ENCODE measurements around the gene TXNDC11. TPM values are rescaled to one million over a fixed set of nuclear protein-coding genes. Genes with fewer than 3 reads are reported as not detected.

Gene TXNDC11
- polyA plus RNA-seq, 1 experiment: 35.8 TPM

- CTCF ChIA-PET: interaction anchor here (0.6 kb wide), 1 partner anchor 284 kb away, joined by 4 read pairs; no protein-coding TSS in a partner anchor
- no peak for DNase-seq (ENCODE audit: low read depth, low spot score)
- H3K4me3 ChIP-seq (ENCODE audit: low read depth, low read length): no peak overlapping the region
- peak overlapping the region; percentile 85 for H3K27ac ChIP-seq (ENCODE audit: low read depth, low read length)
- POLR2A ChIA-PET: interaction anchor here (1.0 kb wide), 1 partner anchor 114 kb away, joined by 4 read pairs; no protein-coding TSS in a partner anchor
- no peaks in the 10 kb centered on the region for H3K27me3 ChIP-seq (ENCODE audit: control insufficient read depth, insufficient read depth, low read length)
- TF ChIP-seq CTCF (IDR thresholded peaks at IDR 0.05; ENCODE audit: low read depth, low read length): no peak
- no peaks in the 10 kb centered on the region for H3K9me3 ChIP-seq (ENCODE audit: control insufficient read depth, insufficient read depth, low read length)
Observed at GRCh38 chr16:11683145-11683544, 59.5 kb downstream of the TXNDC11 start.

GRCh38 chr16:11682655-11683096 is 60.0 kb downstream of the TXNDC11 start:
- TF ChIP-seq CTCF (IDR thresholded peaks at IDR 0.05; ENCODE audit: low read depth, low read length): no peak
- peak; percentile 83 for DNase-seq (ENCODE audit: low read depth, low spot score)
- H3K9me3 ChIP-seq (ENCODE audit: control insufficient read depth, insufficient read depth, low read length): no peaks in the 10 kb centered on the region
- H3K27me3 ChIP-seq (ENCODE audit: control insufficient read depth, insufficient read depth, low read length): no peaks in the 10 kb centered on the region
- ChIA-PET CTCF (interaction anchor here (0.6 to 1.0 kb wide), 2 partner anchors 32 to 283 kb away, joined by 3 to 4 read pairs; no protein-coding TSS in a partner anchor), POLR2A (interaction anchor here (1.0 kb wide), 1 partner anchor 115 kb away, joined by 4 read pairs; no protein-coding TSS in a partner anchor)
- no peak overlapping the region for H3K4me3 ChIP-seq (ENCODE audit: low read depth, low read length)
- peak overlapping the region; percentile 85 for H3K27ac ChIP-seq (ENCODE audit: low read depth, low read length)

- H3K9me3 ChIP-seq (ENCODE audit: control insufficient read depth, insufficient read depth, low read length): no peaks in the 10 kb centered on the region
- ChIA-PET CTCF (interaction anchor here (1.0 kb wide), 1 partner anchor 32 kb away, joined by 3 read pairs; no protein-coding TSS in a partner anchor), POLR2A (no interaction called here)
- H3K4me3 ChIP-seq (ENCODE audit: low read depth, low read length): no peak overlapping the region
- peak overlapping the region; percentile 83 for H3K27ac ChIP-seq (ENCODE audit: low read depth, low read length)
- no peak for TF ChIP-seq CTCF (IDR thresholded peaks at IDR 0.05; ENCODE audit: low read depth, low read length)
- H3K27me3 ChIP-seq (ENCODE audit: control insufficient read depth, insufficient read depth, low read length): no peaks in the 10 kb centered on the region
- no peak for DNase-seq (ENCODE audit: low read depth, low spot score)
Observed at GRCh38 chr16:11681976-11682654, 60.5 kb downstream of the TXNDC11 start.

GRCh38 chr16:11681556-11681955 is 61.1 kb downstream of the TXNDC11 start:
- ChIA-PET POLR2A (no interaction called here), CTCF (interaction anchor here (0.6 to 1.0 kb wide), 2 partner anchors 33 to 274 kb away, joined by 3 to 4 read pairs; no protein-coding TSS in a partner anchor)
- no peaks in the 10 kb centered on the region for H3K27me3 ChIP-seq (ENCODE audit: control insufficient read depth, insufficient read depth, low read length)
- no peak overlapping the region for H3K4me3 ChIP-seq (ENCODE audit: low read depth, low read length)
- H3K27ac ChIP-seq (ENCODE audit: low read depth, low read length): no peak overlapping the region
- no peaks in the 10 kb centered on the region for H3K9me3 ChIP-seq (ENCODE audit: control insufficient read depth, insufficient read depth, low read length)
- no peak for DNase-seq (ENCODE audit: low read depth, low spot score)
- no peak for TF ChIP-seq CTCF (IDR thresholded peaks at IDR 0.05; ENCODE audit: low read depth, low read length)
